Hindlimb muscle (tissue), 1 donor: ENCODE results near the gene ABI3BP. TPM values are rescaled to one million over a fixed set of nuclear protein-coding genes. Genes with fewer than 3 reads are reported as not detected.
A peak's percentile ranks its signal among the peaks of the same experiment; 100 is the strongest.
"Not testable (repeated sequence)": the region's sequence is repeated elsewhere in the genome, so short reads cannot be mapped to it uniquely, and the experiment has no call there.

Source experiments
- DNase-seq: peaks from one replicate; pipeline ENCODE4 v3.0.0-alpha.2; 2013
- polyA plus RNA-seq: library from polyadenylated mRNA; unstranded; fragments of 120-200 nt; gene quantifications from one replicate; pipeline ENCODE4 v1.2.1, GENCODE V29; 2013; ENCODE audit not compliant: insufficient read length

Gene ABI3BP
- polyA plus RNA-seq, result 344 TPM

- DNase-seq, result peak; percentile 91
These were observed at the start of gene ABI3BP for GRCh38 chr3:100993309-100993708. Gene ABI3BP (minus strand): TSS chr3:100993421. CDS start chr3:100993384, 37 bp downstream.

GRCh38 chr3:101039285-101039684 is 46.1 kb upstream of the ABI3BP start:
- no peak for DNase-seq

- DNase-seq, result no peak
These were observed 45.7 kb upstream of the ABI3BP start for GRCh38 chr3:101038880-101039279.

- DNase-seq, result no peak
These were observed 45.2 kb upstream of the ABI3BP start for GRCh38 chr3:101038393-101038792.

GRCh38 chr3:101037613-101038012 is 44.4 kb upstream of the ABI3BP start:
- no peak for DNase-seq

GRCh38 chr3:101036676-101037075 is 43.5 kb upstream of the ABI3BP start:
- DNase-seq, result no peak

- no peak for DNase-seq
These were observed 43.0 kb upstream of the ABI3BP start for GRCh38 chr3:101036213-101036618.

GRCh38 chr3:101027286-101027685 is 34.1 kb upstream of the ABI3BP start:
- no peak for DNase-seq

GRCh38 chr3:101026881-101027280 is 33.7 kb upstream of the ABI3BP start:
- DNase-seq, result no peak

- DNase-seq, result no peak
These were observed 33.0 kb upstream of the ABI3BP start for GRCh38 chr3:101026244-101026643.

- DNase-seq, result no peak
These were observed 27.3 kb upstream of the ABI3BP start for GRCh38 chr3:101020351-101021015.

- DNase-seq, result peak; percentile 76
These were observed 23.8 kb upstream of the ABI3BP start for GRCh38 chr3:101017017-101017416.

- DNase-seq, result not testable (repeated sequence)
These were observed 19.1 kb upstream of the ABI3BP start for GRCh38 chr3:101012312-101012711.

GRCh38 chr3:101011136-101011535 is 17.9 kb upstream of the ABI3BP start:
- no peak for DNase-seq

GRCh38 chr3:101010296-101010695 is 17.1 kb upstream of the ABI3BP start:
- DNase-seq, result no peak

GRCh38 chr3:101009386-101009785 is 16.2 kb upstream of the ABI3BP start:
- DNase-seq, result no peak

- DNase-seq, result no peak
These were observed 5.9 kb upstream of the ABI3BP start for GRCh38 chr3:100999160-100999559.

GRCh38 chr3:100994809-100995208 is 1.6 kb upstream of the ABI3BP start:
- no peak for DNase-seq

GRCh38 chr3:100994187-100994586 is 966 bp upstream of the ABI3BP start:
- no peak for DNase-seq

GRCh38 chr3:100992231-100993012 is 799 bp downstream of the ABI3BP start:
- DNase-seq, result peak; percentile 79

GRCh38 chr3:100988080-100988479 is 5.1 kb downstream of the ABI3BP start:
- no peak for DNase-seq

- no peak for DNase-seq
These were observed 8.9 kb downstream of the ABI3BP start for GRCh38 chr3:100984308-100984707.

GRCh38 chr3:100982710-100983109 is 10.5 kb downstream of the ABI3BP start:
- DNase-seq, result peak; percentile 79
